GM21619 (cell line): ENCODE results near the gene ANKRD60.

Experiments used
- ATAC-seq: cut with Tn5 transposase; IDR thresholded peaks from one replicate; pipeline ENCODE4 v1.9.1; 2021; ENCODE audit not compliant: unreplicated experiment

Gene ANKRD60

GRCh38 chr20:58245181-58245891 is 16.9 kb upstream of the ANKRD60 start:
- ATAC-seq = no peak

DNA sequence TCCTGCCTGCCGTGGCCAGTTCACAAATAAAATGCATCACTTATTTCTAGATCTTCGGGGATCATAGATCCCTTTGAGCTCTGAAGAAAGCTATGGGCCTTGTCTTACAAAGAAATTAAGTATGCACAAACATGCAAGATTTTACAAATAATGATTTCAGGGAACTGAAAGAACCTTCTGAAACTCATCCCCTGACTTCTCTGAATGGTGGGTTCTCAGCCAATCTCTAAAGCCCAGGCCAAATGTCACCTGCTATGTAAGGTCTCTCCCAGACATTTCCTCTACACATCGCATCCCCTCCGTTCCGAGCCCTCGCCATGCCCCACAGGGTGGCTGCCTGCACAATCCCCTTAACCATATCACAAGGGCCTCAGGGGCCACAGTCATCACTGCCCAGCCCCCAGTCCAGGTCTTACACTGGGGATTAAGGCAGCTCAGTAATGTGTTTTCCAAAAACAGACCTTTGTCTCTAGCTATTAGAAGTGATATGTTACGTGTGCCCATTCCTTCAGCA is 16.1 kb upstream of the ANKRD60 start:
- no peak for ATAC-seq

GRCh38 chr20:58243653-58244410 is 15.4 kb upstream of the ANKRD60 start:
- ATAC-seq = no peak

GRCh38 chr20:58242824-58243223 is 14.4 kb upstream of the ANKRD60 start:
- ATAC-seq = no peak

- no peak for ATAC-seq
These were observed 13.5 kb upstream of the ANKRD60 start for GRCh38 chr20:58241766-58242465.

GRCh38 chr20:58240471-58240870 is 12.0 kb upstream of the ANKRD60 start:
- no peak for ATAC-seq

GRCh38 chr20:58239216-58239615 is 10.8 kb upstream of the ANKRD60 start:
- no peak for ATAC-seq

DNA sequence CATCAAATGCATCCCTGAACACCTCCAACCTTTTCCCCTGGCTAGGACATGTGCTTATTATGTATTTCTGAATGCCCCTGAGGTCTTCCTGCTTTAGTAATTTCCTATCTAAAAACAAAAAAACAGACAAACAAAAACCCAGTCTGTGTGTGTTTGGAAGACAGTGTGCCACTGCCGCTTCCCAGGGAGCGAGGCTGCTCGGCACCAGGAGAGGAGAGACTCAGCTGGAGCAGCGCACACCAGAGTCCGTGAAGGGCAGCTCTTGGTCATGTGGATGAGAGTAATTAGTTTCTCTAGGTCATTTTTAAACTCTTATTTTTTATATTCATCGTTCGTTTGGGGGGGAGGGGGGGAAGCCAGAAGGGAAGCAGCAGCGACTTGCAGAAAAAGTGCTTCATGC is 10.0 kb upstream of the ANKRD60 start:
- no peak for ATAC-seq

DNA sequence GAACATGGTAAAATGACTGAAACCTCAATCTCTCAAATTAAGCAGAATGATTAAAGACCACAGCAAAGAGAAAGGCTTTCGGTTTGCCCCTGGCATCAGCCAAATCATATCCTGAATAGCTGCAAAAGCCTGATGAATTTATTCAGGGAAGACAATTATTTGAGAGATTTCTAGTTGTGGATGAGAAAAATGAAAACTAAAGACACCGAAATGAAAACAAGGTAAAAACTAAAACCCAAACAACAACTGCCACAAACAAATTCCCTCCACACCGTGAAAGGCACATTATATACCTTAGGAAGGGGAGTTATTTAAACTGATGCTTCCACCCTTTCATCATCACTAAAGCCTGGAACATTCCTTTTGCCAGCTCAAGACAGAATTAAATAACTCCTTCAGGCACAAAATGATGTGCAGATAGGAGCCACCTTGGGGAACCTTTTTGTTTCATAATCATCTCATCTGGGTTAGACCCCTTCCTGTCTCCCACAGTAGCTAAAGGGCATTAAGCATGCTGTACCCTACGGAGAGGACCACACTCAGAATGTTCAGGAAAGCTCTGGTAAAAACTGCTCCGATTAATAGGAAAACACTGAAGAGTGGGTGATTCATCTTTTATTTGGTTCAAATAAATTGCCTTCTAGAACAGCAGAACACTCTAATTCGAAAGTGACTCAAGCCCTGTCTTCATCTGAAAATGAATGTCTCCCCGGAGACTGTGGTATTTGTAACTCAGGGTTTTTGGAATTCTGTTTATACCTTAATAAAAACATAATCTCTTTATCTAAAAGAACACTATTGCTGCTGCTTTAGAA is 9.1 kb upstream of the ANKRD60 start:
- no peak for ATAC-seq

GRCh38 chr20:58236612-58237317 is 8.3 kb upstream of the ANKRD60 start:
- peak; percentile 84 for ATAC-seq

- ATAC-seq = no peak
These were observed 6.6 kb upstream of the ANKRD60 start for GRCh38 chr20:58235010-58235409.

- ATAC-seq = no peak
These were observed 5.6 kb upstream of the ANKRD60 start for GRCh38 chr20:58233881-58234528.

GRCh38 chr20:58233393-58233792 is 4.9 kb upstream of the ANKRD60 start:
- ATAC-seq = no peak

DNA sequence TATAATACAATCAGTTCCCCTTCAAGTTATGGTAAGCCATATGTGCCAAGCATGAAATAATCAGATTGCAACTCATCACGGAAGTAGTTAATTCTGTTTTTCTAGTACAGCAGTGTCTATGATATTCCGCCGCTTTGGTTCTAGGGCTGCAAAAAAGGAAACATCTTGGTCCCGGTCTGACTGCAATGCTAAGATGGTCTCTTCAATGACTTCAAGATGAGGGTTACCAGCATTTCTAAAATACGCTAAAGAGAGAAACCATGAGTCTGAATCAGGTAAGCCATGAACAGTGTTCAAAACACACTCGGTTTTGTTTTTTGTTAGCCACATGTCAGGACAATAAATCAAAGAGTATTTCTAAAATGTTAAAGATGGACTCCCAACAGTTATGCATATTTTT is 3.2 kb upstream of the ANKRD60 start:
- ATAC-seq = no peak

GRCh38 chr20:58229198-58229798 is 845 bp upstream of the ANKRD60 start:
- ATAC-seq = no peak

DNA sequence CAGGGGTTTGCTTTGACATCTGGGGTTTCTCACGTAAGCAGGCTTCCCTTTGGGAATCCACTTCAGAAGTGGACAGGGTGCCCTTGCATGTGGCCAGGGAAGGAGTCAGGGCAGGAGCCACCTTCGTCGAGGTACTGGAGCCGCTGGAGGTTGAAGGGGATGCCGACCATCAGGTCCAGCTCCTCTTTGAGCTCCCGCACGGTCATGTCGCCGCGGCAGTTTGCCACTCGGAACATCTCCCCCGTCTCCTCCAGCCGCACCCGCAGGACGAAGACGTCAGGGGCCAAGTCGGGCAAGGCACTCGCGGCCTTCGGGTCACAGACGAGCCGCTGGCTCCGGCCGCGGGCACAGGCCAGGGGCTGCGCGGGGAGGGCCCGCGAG is 360 bp downstream of the ANKRD60 start:
- ATAC-seq = no peak

DNA sequence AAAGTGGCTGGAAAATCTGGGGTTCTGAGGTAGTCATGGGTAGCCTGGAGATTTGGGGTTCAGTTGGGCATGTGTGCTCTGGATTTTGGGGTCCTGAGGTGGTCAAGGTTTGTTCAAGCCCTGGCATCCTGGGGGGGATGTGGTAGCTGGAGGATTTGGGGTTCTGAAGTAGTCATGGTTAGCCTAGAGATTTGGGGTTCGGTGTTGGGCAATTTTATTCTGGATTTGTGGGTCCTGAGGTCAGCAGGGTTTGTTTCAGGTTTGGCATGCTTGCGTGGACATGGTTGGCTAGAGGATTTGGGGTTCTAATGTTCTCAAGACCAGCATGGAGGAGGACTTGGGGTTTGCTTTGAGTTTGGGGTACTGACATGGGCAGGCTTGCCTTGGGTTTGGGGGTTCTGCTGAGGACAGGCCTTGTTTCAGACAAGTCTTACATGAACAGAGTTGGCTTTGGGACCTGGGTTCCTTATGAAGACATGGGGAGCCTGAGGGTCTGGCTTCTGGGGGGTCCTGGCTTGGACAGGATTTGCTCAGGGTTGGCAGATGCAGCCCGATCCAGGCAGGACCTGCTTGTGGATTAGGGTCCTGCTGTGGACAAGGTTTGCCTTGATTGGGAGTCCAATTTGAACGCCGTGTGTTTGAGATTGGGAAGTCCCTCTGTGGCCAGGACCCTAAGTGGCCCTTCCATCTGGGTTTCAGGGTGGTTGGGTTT is 906 bp downstream of the ANKRD60 start:
- ATAC-seq = no peak

DNA sequence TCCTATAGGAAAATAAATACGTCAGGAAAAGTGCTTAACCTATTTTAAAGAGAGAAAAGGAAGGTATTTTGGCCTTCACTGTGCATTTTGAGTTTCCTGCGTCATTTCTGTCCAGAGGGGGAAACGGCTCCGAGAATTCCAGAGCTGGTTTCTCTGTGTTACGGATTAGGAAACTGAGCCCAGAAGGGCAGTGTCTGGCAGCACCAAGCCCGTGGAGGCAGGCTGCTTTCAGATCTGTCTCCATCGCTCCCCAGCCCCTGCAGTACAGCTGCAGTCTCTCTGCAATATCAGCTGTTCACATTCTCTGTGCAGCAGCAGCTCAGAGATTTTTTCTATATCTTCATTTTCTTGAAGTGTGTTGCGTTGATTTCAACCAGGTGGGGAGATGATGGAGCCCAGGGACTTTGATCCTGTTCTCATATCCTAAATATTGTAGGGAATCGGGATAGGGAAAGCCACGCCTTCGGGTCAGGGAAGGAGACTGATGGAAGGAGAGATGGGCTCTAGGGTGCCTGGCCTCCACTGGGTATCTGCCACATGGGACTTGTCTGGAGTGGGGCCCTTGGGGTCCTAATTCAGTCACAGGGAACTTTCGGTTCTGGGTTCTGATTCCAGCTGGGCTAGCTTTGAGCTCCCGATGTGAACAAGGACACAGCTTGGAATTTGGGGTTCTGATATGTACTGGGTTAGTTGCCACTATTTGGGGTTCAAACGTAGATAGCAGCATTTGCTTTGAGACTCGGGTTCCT is 2.8 kb downstream of the ANKRD60 start:
- ATAC-seq = no peak
